ENCODE data around the gene TCN2. TPM values are rescaled to one million over a fixed set of nuclear protein-coding genes. Genes with fewer than 3 reads are reported as not detected.

TCN2 gene
- total and polyA plus RNA-seq, 10 donors = 7.3 to 110 (median 48.5) TPM

DNA sequence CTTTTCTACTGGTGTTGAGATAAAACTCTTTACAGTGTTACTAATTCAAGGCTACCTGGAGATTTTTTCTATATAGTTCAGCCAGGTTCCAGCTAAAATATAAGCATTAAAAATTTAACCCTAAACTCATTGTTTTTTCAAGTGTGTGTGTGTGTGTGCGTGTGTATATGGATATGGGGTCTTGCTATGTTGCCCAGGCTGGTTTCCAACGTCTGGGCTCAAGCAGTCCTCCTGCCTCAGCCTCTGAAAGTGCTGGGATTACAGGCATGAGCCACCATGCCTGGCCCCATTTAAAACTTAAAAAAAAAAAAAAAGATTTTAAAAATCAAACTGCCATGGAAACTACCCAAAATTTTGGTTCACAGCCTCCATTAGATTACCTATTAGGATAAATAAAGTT, 10.8 kb upstream of the TCN2 start:
- intact Hi-C loops (cut with DNase I; ENCODE audit: low total_unique reads) = no loop called here
- Histone ChIP-seq H3K27me3 (replicated peaks in 1 of 7) (peaks cover 0 to 5% (median 0%) of the 10 kb centered on the region in 7 donors), H3K9me3 (no peaks in the 10 kb centered on the region), H3K4me3 (no peak overlapping the region), H3K4me1 (peaks cover 5 to 10% (median 8%) of the 10 kb centered on the region in 6 donors), H3K36me3 (no peaks in the 10 kb centered on the region), H3K27ac (no peak overlapping the region)
- no peak for DNase-seq
- 47 to 66% (median 62%) methylated on average over 2 of the region's 2 CpGs for WGBS, 5 donors
- TF ChIP-seq POLR2AphosphoS5 (IDR thresholded peaks at IDR 0.05) = no peak

DNA sequence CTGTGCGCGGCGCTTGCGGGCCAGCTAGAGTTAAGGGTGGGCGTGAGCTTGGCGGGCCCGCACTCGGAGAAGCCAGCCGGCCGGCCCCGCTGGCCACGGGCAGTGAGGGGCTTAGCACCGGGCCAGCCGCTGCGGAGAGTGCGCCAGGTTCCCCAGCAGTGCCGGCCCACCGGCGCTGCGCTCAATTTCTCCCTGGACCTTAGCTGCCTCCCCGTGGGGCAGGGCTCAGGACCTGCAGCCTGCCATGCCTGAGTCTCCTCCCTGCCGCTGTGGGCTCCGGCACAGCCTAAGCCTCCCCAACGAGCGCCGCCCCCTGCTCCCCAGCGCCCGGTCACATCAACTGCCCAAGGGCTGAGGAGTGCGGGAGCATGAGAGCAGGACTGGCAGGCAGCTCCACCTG, 10.1 kb upstream of the TCN2 start:
- 89 to 97% (median 93%) methylated on average over 9 to 29 of the region's 29 CpGs for WGBS, 5 donors
- H3K4me1 ChIP-seq = peaks cover 5 to 7% (median 6%) of the 10 kb centered on the region in 6 donors
- H3K9me3 ChIP-seq = no peaks in the 10 kb centered on the region
- H3K27me3 ChIP-seq (replicated peaks in 1 of 7) = peaks cover 0 to 5% (median 0%) of the 10 kb centered on the region in 7 donors
- no peak overlapping the region for H3K27ac ChIP-seq
- no peak for DNase-seq
- H3K36me3 ChIP-seq = no peaks in the 10 kb centered on the region
- intact Hi-C loops (cut with DNase I; ENCODE audit: low total_unique reads) = no loop called here
- TF ChIP-seq POLR2A (IDR thresholded peaks at IDR 0.05) = no peak
- TF ChIP-seq POLR2AphosphoS5 (IDR thresholded peaks at IDR 0.05) = no peak
- TF ChIP-seq, protein P1, sequence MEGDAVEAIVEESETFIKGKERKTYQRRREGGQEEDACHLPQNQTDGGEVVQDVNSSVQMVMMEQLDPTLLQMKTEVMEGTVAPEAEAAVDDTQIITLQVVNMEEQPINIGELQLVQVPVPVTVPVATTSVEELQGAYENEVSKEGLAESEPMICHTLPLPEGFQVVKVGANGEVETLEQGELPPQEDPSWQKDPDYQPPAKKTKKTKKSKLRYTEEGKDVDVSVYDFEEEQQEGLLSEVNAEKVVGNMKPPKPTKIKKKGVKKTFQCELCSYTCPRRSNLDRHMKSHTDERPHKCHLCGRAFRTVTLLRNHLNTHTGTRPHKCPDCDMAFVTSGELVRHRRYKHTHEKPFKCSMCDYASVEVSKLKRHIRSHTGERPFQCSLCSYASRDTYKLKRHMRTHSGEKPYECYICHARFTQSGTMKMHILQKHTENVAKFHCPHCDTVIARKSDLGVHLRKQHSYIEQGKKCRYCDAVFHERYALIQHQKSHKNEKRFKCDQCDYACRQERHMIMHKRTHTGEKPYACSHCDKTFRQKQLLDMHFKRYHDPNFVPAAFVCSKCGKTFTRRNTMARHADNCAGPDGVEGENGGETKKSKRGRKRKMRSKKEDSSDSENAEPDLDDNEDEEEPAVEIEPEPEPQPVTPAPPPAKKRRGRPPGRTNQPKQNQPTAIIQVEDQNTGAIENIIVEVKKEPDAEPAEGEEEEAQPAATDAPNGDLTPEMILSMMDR (IDR thresholded peaks at IDR 0.05 in 8 of 11, conservative IDR thresholded peaks at IDR 0.05 in 3 of 11) = no peak
- H3K4me3 ChIP-seq = no peak overlapping the region

DNA sequence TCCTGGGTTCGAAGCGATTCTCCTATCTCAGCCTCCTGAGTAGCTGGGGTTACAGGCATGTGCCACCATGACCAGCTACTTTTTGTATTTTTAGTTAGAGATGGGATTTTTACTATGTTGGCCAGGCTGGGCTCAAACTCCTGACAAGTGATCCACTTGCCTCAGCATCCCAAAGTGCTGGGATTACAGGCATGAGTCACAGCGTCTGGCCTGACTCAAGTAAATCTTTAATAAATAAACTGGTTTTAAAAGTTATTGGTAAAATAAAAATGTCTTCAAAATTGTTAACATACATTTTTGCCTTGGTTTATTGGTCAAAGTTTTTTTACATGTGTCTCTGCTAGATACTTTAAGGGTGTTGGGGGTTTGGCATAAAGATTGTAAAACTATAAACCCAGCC, 8.0 kb upstream of the TCN2 start:
- TF ChIP-seq, protein P1 (IDR thresholded peaks at IDR 0.05 in 8 of 11, conservative IDR thresholded peaks at IDR 0.05 in 3 of 11) = no peak
- TF ChIP-seq POLR2A (IDR thresholded peaks at IDR 0.05) (no peak), POLR2AphosphoS5 (IDR thresholded peaks at IDR 0.05) (no peak)
- no peaks in the 10 kb centered on the region for H3K9me3 ChIP-seq
- 91 to 96% (median 94%) methylated on average over 3 of the region's 3 CpGs for WGBS, 5 donors
- H3K4me1 ChIP-seq = no peaks in the 10 kb centered on the region
- intact Hi-C loops (cut with DNase I; ENCODE audit: low total_unique reads) = no loop called here
- DNase-seq = no peak
- H3K4me3 ChIP-seq = no peak overlapping the region
- H3K27me3 ChIP-seq (replicated peaks in 1 of 7) = peaks cover 0 to 5% (median 0%) of the 10 kb centered on the region in 7 donors
- H3K36me3 ChIP-seq = peaks cover 0 to 4% (median 0%) of the 10 kb centered on the region in 6 donors
- no peak overlapping the region for H3K27ac ChIP-seq

DNA sequence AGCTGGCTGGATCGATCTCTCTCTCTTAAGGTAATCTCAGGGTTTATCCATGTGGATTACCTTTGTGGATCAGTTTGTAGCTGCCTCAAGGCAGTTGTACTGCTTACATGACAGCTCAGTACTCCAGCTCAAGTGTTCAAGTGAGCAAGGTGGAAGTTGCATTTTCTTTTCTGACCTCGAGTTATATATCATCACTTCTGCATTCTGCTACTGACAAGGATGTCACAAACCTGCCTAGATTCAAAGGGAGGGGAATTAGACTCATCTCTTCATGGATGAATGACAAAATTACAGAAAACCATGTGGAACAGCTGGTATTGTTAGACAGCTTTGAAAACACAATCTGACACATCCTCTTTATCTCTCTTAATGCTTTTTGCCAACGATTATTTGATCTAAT, 6.1 kb upstream of the TCN2 start:
- 46 to 61% (median 50%) methylated on average over 3 of the region's 3 CpGs for WGBS, 5 donors
- H3K9me3 ChIP-seq = no peaks in the 10 kb centered on the region
- no peak overlapping the region for H3K27ac ChIP-seq
- intact Hi-C loops (cut with DNase I; ENCODE audit: low total_unique reads) = no loop called here
- no peak for DNase-seq
- peaks cover 3 to 10% (median 8%) of the 10 kb centered on the region in 6 donors for H3K4me1 ChIP-seq
- H3K27me3 ChIP-seq (replicated peaks in 1 of 7) = no peaks in the 10 kb centered on the region
- TF ChIP-seq POLR2AphosphoS5 (IDR thresholded peaks at IDR 0.05) (no peak), POLR2A (IDR thresholded peaks at IDR 0.05) (no peak)
- TF ChIP-seq, protein P1 (IDR thresholded peaks at IDR 0.05 in 8 of 11, conservative IDR thresholded peaks at IDR 0.05 in 3 of 11) = no peak
- no peak overlapping the region for H3K4me3 ChIP-seq
- peaks cover 0 to 9% (median 0%) of the 10 kb centered on the region in 6 donors for H3K36me3 ChIP-seq

DNA sequence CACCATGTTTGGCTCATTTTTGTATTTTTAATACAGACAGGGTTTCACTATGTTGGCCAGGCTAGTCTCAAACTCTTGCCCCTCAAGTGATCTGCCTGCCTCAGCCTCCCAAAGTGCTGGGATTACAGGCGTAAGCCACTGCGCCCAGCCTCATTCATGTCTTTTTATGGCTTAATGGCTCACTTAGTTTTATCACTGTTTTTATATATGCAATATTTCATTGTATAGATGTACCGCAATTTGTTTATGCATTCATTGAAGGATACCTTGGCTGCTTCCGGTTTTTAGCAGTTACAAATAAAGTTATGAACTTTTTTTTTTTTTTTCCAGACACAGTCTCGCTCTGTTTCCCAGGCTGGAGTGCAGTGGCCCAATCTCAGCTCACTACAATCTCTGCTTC, 5.5 kb upstream of the TCN2 start:
- no peak for DNase-seq
- H3K4me1 ChIP-seq = peaks cover 7 to 16% (median 13%) of the 10 kb centered on the region in 6 donors
- peaks cover 0 to 9% (median 0%) of the 10 kb centered on the region in 6 donors for H3K36me3 ChIP-seq
- no peak overlapping the region for H3K4me3 ChIP-seq
- H3K27me3 ChIP-seq (replicated peaks in 1 of 7) = no peaks in the 10 kb centered on the region
- TF ChIP-seq POLR2AphosphoS5 (IDR thresholded peaks at IDR 0.05) = no peak
- TF ChIP-seq, protein P1 (IDR thresholded peaks at IDR 0.05 in 8 of 11, conservative IDR thresholded peaks at IDR 0.05 in 3 of 11) = no peak
- TF ChIP-seq POLR2A (IDR thresholded peaks at IDR 0.05) = no peak
- H3K9me3 ChIP-seq = no peaks in the 10 kb centered on the region
- no peak overlapping the region for H3K27ac ChIP-seq
- 84 to 91% (median 86%) methylated on average over 5 of the region's 5 CpGs for WGBS, 5 donors
- intact Hi-C loops (cut with DNase I; ENCODE audit: low total_unique reads) = no loop called here

Measured in spleen (tissue), 11 donors.